Heart right ventricle (tissue), 16 donors: Measurements from ENCODE around the gene SPRYD4. TPM values are rescaled to one million over a fixed set of nuclear protein-coding genes. Genes with fewer than 3 reads are reported as not detected.

ENCODE experiments used
- ATAC-seq, 8 donors: fragments of 200-7000 bp; cut with Tn5 transposase; one replicate each; pipeline ENCODE4 v1.9.1; 2020; ENCODE audit warnings: mild to moderate bottlenecking in 8 of 8, moderate library complexity in 8 of 8, moderate number of reproducible peaks in 1 of 8
- DNase-seq, 2 donors: peaks; one replicate each; pipeline ENCODE4 v3.0.0-alpha.2; 2020
- H3K27ac ChIP-seq, 10 donors: fragments of 200-600 bp; sonication (generic) in 2 of 10; one replicate each; pipeline versions ENCODE4 v1.5.0 to v1.8.0; 2020 to 2022; ENCODE audit warnings: mild to moderate bottlenecking in 3 of 10
- H3K27me3 ChIP-seq, 7 donors: fragments of 200-600 bp; one replicate each; pipeline ENCODE4 v1.8.0; 2021 to 2022; ENCODE audit warnings: mild to moderate bottlenecking in 2 of 7
- H3K36me3 ChIP-seq, 9 donors: fragments of 200-600 bp; sonication (generic) in 1 of 9; one replicate each; pipeline versions ENCODE4 v1.5.0 to v1.8.0; 2020 to 2022; ENCODE audit warnings: mild to moderate bottlenecking in 2 of 9
- H3K4me1 ChIP-seq, 9 donors: fragments of 200-600 bp; sonication (generic) in 1 of 9; one replicate each; pipeline versions ENCODE4 v1.5.0 to v1.8.0; 2020 to 2022; ENCODE audit warnings: mild to moderate bottlenecking in 4 of 9
- H3K4me3 ChIP-seq, 10 donors: fragments of 200-600 bp; sonication (generic) in 2 of 10; one replicate each; pipeline versions ENCODE4 v1.5.0 to v1.8.0; 2020 to 2022; ENCODE audit warnings: mild to moderate bottlenecking in 7 of 10, moderate library complexity in 2 of 10
- H3K9me3 ChIP-seq, 11 donors: fragments of 200-600 bp in 10 of 11; sonication (generic) in 2 of 11; one replicate each; pipeline versions ENCODE4 v1.5.0 to v1.8.0; 2013 to 2022; ENCODE audit warnings: mild to moderate bottlenecking in 2 of 11, control low read depth in 1 of 11, moderate library complexity in 1 of 11
- CTCF ChIP-seq, 9 donors: fragments of 200-600 bp; sonication (generic) in 2 of 9; IDR thresholded peaks; one replicate each; pipeline versions ENCODE4 v1.5.0 to v1.8.0; 2021 to 2022; ENCODE audit warnings: antibody characterized with exemption in 9 of 9, mild to moderate bottlenecking in 5 of 9, moderate library complexity in 1 of 9
- WGBS, 2 donors: extraction: QIAGEN DNeasy Blood & Tissue Kit; methylation state at CpG; one replicate each; pipeline ENCODE4 v1.1.7; 2013; ENCODE audit warnings: inconsistent platforms in 1 of 2; 5-methylcytosine and 5-hydroxymethylcytosine counted together
- intact Hi-C, 10 donors: fragments of 100-400 bp; cut with DNase I; formaldehyde crosslinking; loops; one replicate each; pipeline versions ENCODE4 v1.11.1 to v1.14.2; 2022
- polyA plus RNA-seq, 2 donors: library from polyadenylated mRNA; stranded (reverse); fragments of 200-250 nt; gene quantifications; one replicate each; pipeline ENCODE4 v1.2.3, GENCODE V29; 2013
- total RNA-seq, 10 donors: library from RNA; stranded (reverse); fragmentation: NEBNext Ultra II Directional in 3 of 10; extraction: Animal tissue kit (Norgen Biotek cat#: 25700) in 3 of 10; gene quantifications; one replicate each; pipeline versions ENCODE4 v1.2.1 to v1.2.4, GENCODE V29; 2021 to 2023
- donor health status: Arrhythmogenic right ventricular cardiomyopathy.
- donor health status: ischemic (EF 13 %, LVEDD 7.1; RV severe dilation, severe dysfunction).
- donor health status: healthy with polysubstance abuse.
- donor health status: DM: no; HTN: yes; CAD: no.
- donor health status: DM: no; HTN: no; CAD: no.
- donor health status: ischemic (EF 25% LVEDD 6.9; RV normal size, moderate dysfunction).
- donor health status: ischemic (EF 25% LVEDD 5.7; RV mildly dilated, moderate dysfunction).
- donor health status: healthy.
- donor health status: DM: yes; HTN: yes; CAD: no.
- donor health status: Ischemic cardiomyopathy.
- donor health status: ischemic (EF 35%, LVEDD 5.7; RV mildly dilated, moderate dysfunction).
- donor health status: nonischemic (EF 11% LVEDD 7.7; RV severe dilation, severe dysfunction).
- donor health status: DM: yes; HTN: yes; CAD: no.
- donor health status: PGD.
- donor health status: ischemic (EF 29% LVEDD 5.4; RV normal size, mild dysfunction).
- donor health status: nonischemic (EF 23%, LVEDD 6.1; RV moderate dilation, normal function).

SPRYD4 gene
- total and polyA plus RNA-seq, 12 donors, result 1.9 to 5.0 (median 4.1) TPM

DNA sequence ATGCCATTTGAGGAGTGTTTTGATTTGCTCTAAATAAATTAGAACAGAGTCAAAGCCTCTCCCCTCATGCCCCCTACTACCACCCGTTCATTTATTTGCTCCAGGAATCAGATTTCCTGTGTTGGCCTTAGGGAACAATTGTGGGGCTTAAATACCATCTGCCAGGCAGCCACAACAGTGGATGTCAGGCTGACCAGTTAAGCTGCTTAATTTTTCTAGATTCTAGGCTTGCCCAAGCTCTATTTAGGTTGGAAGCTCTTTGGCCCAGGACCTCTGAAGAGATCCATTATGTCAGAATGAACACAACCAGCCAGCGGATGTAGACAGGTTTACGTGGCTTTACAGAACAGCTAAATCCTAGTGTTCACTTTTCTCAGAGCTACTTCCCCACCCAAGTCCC lies 18.1 kb upstream of the SPRYD4 start:
- WGBS, 2 donors, result 90 to 92% methylated on average over 3 of the region's 3 CpGs
- Histone ChIP-seq H3K27ac (peak overlapping the region in 4 of 10 donors; percentile 85 to 92 (median 86)), H3K27me3 (no peaks in the 10 kb centered on the region), H3K4me3 (no peak overlapping the region), H3K36me3 (no peaks in the 10 kb centered on the region), H3K9me3 (no peaks in the 10 kb centered on the region), H3K4me1 (peaks cover 0 to 20% (median 11%) of the 10 kb centered on the region in 9 donors)
- TF ChIP-seq CTCF (IDR thresholded peaks at IDR 0.05), result no peak
- ATAC-seq (no peak), DNase-seq (no peak)
- intact Hi-C loops, result loop anchor here in 1 of 10 donors (5.0 kb wide), 1 partner anchor 88 kb away; the partner anchor contains the start of genes APOF and STAT2

- intact Hi-C loops, result loop anchor here in 1 of 10 donors (5.0 kb wide), 1 partner anchor 89 kb away; the partner anchor contains the start of genes APOF and STAT2
- 69 to 77% methylated on average over 5 of the region's 5 CpGs for WGBS, 2 donors
- ATAC-seq, result no peak
These were observed 17.2 kb upstream of the SPRYD4 start for GRCh38 chr12:56451147-56451546.

GRCh38 chr12:56454557-56454956 lies 13.8 kb upstream of the SPRYD4 start, which contains the start of gene MIP:
Gene MIP, minus strand, starts transcription at chr12:56454657. Its CDS starts 44 bp downstream, at chr12:56454613.
- no peak for TF ChIP-seq CTCF (IDR thresholded peaks at IDR 0.05)
- peak in 1 of 8 donors; percentile 28 for ATAC-seq
- Histone ChIP-seq H3K36me3 (no peaks in the 10 kb centered on the region), H3K27ac (no peak within 1 kb of the TSS), H3K4me3 (no peak within 1 kb of the TSS), H3K4me1 (peaks cover 0 to 5% (median 3%) of the 10 kb centered on the region in 9 donors), H3K9me3 (no peaks in the 10 kb centered on the region), H3K27me3 (no peaks in the 10 kb centered on the region)
- DNase-seq, result no peak
- WGBS, 2 donors, result 82 to 83% methylated on average over 5 of the region's 5 CpGs
- intact Hi-C loops, result loop anchor here in 1 of 10 donors (5.0 kb wide), 1 partner anchor 92 kb away; the partner anchor contains the start of genes APOF and STAT2

More at GRCh38 chr12:56451147-56451546, 17.2 kb upstream of the SPRYD4 start:
- no peak overlapping the region for H3K27ac ChIP-seq
- no peak for TF ChIP-seq CTCF (IDR thresholded peaks at IDR 0.05)
- no peaks in the 10 kb centered on the region for H3K36me3 ChIP-seq
- peaks cover 0 to 20% (median 11%) of the 10 kb centered on the region in 9 donors for H3K4me1 ChIP-seq
- DNase-seq, result no peak
- H3K4me3 ChIP-seq, result no peak overlapping the region
- H3K9me3 ChIP-seq, result no peaks in the 10 kb centered on the region
- H3K27me3 ChIP-seq, result no peaks in the 10 kb centered on the region

DNA sequence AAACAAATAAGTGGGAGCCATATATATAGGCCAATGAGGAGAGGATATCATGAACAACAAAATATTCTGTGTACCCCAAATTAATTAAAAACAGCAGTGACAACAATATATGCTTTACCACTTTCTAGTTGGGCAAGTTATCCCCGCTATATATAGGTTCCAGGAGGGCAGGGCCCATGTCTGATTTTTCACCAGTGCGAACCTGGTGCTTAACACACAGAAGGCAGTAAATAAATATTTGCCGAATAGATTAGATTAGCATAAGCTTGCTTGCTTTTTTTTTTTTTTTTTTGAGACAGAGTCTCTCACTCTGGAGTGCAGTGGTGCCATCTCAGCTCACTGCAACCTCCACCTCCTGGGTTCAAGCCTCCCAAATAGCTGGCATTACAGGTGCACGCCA lies 10.6 kb upstream of the SPRYD4 start:
- H3K4me3 ChIP-seq, result no peak overlapping the region
- H3K36me3 ChIP-seq, result no peaks in the 10 kb centered on the region
- H3K27me3 ChIP-seq, result no peaks in the 10 kb centered on the region
- DNase-seq, result no peak
- WGBS, 2 donors, result 83 to 91% methylated on average over 4 of the region's 4 CpGs
- H3K27ac ChIP-seq, result no peak overlapping the region
- no peak for TF ChIP-seq CTCF (IDR thresholded peaks at IDR 0.05)
- H3K4me1 ChIP-seq, result no peaks in the 10 kb centered on the region
- no peak for ATAC-seq
- intact Hi-C loops, result no loop called here
- no peaks in the 10 kb centered on the region for H3K9me3 ChIP-seq
